ENCODE measurements around the gene ANAPC16. TPM values are rescaled to one million over a fixed set of nuclear protein-coding genes. Genes with fewer than 3 reads are reported as not detected.
A peak's percentile ranks its signal among the peaks of the same experiment; 100 is the strongest.

The ANAPC16 gene
- total RNA-seq, 6 experiments from 2014 or later, result 38.6 to 79.2 (median 51.3) TPM

DNA sequence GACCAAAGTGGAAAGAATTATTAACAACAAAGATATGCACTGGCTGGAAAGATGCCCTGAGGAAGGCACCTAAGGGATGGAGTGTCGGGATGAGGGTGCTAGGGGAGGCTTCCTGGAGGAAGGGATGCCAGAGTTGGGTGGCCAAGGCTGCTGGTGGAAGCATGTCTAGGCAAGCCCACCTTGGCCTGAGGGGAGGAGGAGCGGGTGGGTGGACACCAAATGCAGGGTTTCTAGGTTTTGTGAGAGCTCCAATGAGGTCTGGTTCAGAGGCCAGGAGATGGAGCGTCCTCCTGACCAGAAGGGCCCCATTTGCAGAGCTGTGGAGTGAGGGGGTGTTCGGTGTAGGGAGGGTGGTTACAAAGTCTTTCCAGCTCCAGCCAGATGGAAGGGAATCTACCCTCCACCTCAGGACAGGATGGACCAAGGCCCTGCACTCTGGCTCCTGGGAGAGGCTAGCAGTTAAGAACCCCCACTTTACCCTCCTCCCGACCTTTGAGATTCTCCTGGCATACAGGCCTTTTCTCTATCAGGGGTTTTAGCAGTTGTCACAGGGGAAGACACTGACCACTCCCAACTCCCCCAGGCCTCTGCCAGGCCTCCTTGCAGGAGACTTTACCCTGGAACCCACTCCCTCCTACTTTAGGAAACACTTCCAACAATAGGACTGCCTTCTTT, 54.9 kb downstream of the ANAPC16 start:
- H3K4me3 ChIP-seq, result no peak overlapping the region
- peaks cover 0 to 8% (median 2%) of the 10 kb centered on the region in 4 donors for H3K36me3 ChIP-seq
- no peaks in the 10 kb centered on the region for H3K9me3 ChIP-seq
- ATAC-seq (no peak), DNase-seq (no peak)
- H3K27ac ChIP-seq, result no peak overlapping the region
- 83% methylated on average over 1 of the region's 5 CpGs for WGBS (ENCODE audit: insufficient coverage, low coverage, low lambda C conversion rate, missing lambda C conversion rate)
- TF ChIP-seq, protein P1, sequence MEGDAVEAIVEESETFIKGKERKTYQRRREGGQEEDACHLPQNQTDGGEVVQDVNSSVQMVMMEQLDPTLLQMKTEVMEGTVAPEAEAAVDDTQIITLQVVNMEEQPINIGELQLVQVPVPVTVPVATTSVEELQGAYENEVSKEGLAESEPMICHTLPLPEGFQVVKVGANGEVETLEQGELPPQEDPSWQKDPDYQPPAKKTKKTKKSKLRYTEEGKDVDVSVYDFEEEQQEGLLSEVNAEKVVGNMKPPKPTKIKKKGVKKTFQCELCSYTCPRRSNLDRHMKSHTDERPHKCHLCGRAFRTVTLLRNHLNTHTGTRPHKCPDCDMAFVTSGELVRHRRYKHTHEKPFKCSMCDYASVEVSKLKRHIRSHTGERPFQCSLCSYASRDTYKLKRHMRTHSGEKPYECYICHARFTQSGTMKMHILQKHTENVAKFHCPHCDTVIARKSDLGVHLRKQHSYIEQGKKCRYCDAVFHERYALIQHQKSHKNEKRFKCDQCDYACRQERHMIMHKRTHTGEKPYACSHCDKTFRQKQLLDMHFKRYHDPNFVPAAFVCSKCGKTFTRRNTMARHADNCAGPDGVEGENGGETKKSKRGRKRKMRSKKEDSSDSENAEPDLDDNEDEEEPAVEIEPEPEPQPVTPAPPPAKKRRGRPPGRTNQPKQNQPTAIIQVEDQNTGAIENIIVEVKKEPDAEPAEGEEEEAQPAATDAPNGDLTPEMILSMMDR (IDR thresholded peaks at IDR 0.05), result no peak
- TF ChIP-seq POLR2A (IDR thresholded peaks at IDR 0.05), result no peak
- intact Hi-C loops (cut with DNase I), result loop anchor here (5.0 kb wide), 2 partner anchors 47 to 52 kb away; no protein-coding TSS in a partner anchor
- peaks cover 0 to 9% (median 4%) of the 10 kb centered on the region in 4 donors for H3K4me1 ChIP-seq
- no peaks in the 10 kb centered on the region for H3K27me3 ChIP-seq

DNA sequence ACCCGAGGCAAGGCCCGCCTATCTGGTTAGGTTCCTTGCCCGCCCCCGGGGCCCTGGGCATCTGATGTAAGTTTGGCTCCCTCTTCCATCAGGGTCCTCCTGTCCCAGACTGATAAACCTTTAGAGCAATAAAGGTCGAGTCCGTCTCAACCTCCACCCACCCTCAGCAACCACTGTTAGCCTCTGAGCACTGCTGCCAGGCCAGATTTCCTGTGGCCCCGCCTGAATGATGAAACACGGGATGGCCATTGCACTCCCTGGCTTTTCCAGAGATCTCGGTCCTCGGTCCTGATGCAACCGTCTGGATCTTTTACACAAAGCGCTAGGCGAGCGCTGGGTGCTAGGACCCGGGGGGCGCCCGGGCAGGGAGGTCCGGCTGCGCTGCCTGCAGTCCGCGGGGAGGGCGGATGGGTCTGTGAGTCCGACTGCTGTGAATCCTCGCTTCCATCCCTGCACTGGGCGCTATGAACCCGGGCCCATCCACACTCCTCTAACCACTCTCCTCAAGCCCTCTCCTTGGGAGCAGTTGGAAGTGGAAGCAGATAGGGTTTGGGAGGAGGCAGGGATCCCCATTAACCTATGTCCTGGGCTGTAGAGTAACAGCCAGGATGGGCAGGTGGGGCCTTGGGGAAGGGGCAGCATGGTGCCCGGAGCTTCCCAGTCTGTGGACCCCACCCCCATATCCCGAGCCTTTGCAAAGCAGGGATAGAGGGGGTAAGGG, 57.0 kb downstream of the ANAPC16 start:
- Histone ChIP-seq H3K4me1 (peaks cover 0 to 19% (median 4%) of the 10 kb centered on the region in 4 donors), H3K27ac (peak overlapping the region; percentile 84 to 99 (median 97)), H3K4me3 (peak overlapping the region; percentile 35 to 89 (median 56)), H3K36me3 (peaks cover 0 to 8% (median 2%) of the 10 kb centered on the region in 4 donors), H3K9me3 (no peaks in the 10 kb centered on the region), H3K27me3 (no peaks in the 10 kb centered on the region)
- TF ChIP-seq, protein P1 (IDR thresholded peaks at IDR 0.05), result no peak
- TF ChIP-seq POLR2A (IDR thresholded peaks at IDR 0.05), result peak; percentile 78
- intact Hi-C loops (cut with DNase I), result loop anchor here (5.0 kb wide), 2 partner anchors 44 to 49 kb away; no protein-coding TSS in a partner anchor
- peak; percentile 91 to 96 (median 96) for DNase-seq
- peak; percentile 46 to 68 (median 55) for ATAC-seq
- 0% methylated on average over 11 of the region's 28 CpGs for WGBS (ENCODE audit: insufficient coverage, low coverage, low lambda C conversion rate, missing lambda C conversion rate)

DNA sequence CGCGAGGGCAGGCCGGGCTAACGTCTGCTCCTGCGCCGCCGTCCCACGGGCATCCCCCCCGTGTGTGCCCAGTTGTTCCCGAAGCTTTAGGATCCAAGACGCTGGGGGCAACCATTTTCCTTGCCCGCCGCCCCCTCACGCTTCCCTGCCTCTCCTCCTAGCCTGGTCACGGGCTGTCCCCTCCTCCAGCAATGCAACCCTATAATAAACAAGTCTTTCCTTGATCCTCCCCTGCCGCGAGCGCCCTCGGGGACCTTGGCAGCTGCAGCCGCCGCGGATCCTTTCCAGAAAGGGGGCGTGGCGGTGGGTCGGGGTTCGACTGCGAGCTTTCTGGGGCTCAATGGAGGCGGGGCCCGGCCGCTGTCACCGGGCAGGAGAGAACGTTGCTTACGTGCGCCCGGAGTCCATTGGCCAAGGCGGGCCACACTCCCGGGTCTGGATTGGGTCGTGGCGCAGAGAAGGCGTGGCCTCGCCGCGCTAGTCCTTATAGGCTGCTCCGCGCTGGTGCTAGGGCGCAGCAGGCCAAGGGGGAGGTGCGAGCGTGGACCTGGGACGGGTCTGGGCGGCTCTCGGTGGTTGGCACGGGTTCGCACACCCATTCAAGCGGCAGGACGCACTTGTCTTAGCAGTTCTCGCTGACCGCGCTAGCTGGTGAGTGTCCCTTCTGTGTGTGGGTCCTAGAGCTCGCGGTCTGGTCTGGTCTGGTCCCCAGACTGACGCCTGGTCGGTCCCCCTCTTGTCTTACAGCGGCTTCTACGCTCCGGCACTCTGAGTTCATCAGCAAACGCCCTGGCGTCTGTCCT, 57.8 kb downstream of the ANAPC16 start, which contains the start of gene DDIT4:
Gene DDIT4 (plus strand): TSS at position 515 of the 803 bp plus-strand sequence. CDS start 293 bp downstream, outside the sequence.
- no peaks in the 10 kb centered on the region for H3K27me3 ChIP-seq
- DNase-seq, result peak; percentile 100
- H3K36me3 ChIP-seq, result peaks cover 0 to 8% (median 2%) of the 10 kb centered on the region in 4 donors
- peaks cover 0 to 19% (median 4%) of the 10 kb centered on the region in 4 donors for H3K4me1 ChIP-seq
- H3K9me3 ChIP-seq, result no peaks in the 10 kb centered on the region
- ATAC-seq, result peak; percentile 69 to 88 (median 78)
- WGBS (ENCODE audit: insufficient coverage, low coverage, low lambda C conversion rate, missing lambda C conversion rate), result 0% methylated on average over 4 of the region's 67 CpGs
- TF ChIP-seq, protein P1 (IDR thresholded peaks at IDR 0.05), result peak in 1 of 4 donors; percentile 3
- peak; percentile 100 for TF ChIP-seq POLR2A (IDR thresholded peaks at IDR 0.05)
- H3K27ac ChIP-seq, result peak within 1 kb of the TSS; percentile 97 to 99 (median 99)
- H3K4me3 ChIP-seq, result peak within 1 kb of the TSS; percentile 81 to 93 (median 89)
- intact Hi-C loops (cut with DNase I), result loop anchor here (5.0 kb wide), 2 partner anchors 44 to 49 kb away; no protein-coding TSS in a partner anchor

DNA sequence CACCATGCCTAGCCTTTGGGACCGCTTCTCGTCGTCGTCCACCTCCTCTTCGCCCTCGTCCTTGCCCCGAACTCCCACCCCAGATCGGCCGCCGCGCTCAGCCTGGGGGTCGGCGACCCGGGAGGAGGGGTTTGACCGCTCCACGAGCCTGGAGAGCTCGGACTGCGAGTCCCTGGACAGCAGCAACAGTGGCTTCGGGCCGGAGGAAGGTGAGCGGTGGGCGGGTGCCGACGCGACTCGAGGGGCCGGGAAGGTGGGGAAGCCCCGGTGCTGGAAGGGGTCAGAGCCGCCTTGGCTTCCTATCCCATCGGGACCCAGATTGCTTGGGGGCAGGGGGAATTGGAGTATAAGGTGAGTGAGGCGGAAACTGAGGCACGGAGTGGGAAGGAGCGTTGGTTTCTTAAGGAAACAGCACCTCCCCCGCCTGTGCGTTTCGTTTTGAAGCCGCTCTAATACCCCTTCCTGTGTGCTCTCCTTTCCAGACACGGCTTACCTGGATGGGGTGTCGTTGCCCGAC, 58.5 kb downstream of the ANAPC16 start:
- Histone ChIP-seq H3K9me3 (no peaks in the 10 kb centered on the region), H3K4me1 (peaks cover 0 to 19% (median 4%) of the 10 kb centered on the region in 4 donors), H3K27ac (peak overlapping the region; percentile 94 to 99 (median 99)), H3K27me3 (no peaks in the 10 kb centered on the region), H3K4me3 (peak overlapping the region; percentile 81 to 93 (median 89)), H3K36me3 (peaks cover 0 to 8% (median 2%) of the 10 kb centered on the region in 4 donors)
- WGBS (ENCODE audit: insufficient coverage, low coverage, low lambda C conversion rate, missing lambda C conversion rate), result 0% methylated on average over 19 of the region's 40 CpGs
- ATAC-seq, result peak; percentile 0 to 2 (median 0)
- intact Hi-C loops (cut with DNase I), result loop anchor here (5.0 kb wide), 2 partner anchors 43 to 48 kb away; no protein-coding TSS in a partner anchor
- peak; percentile 57 to 73 (median 67) for DNase-seq
- TF ChIP-seq, protein P1 (IDR thresholded peaks at IDR 0.05), result no peak
- no peak for TF ChIP-seq POLR2A (IDR thresholded peaks at IDR 0.05)
